Hepatocyte (in vitro differentiated cells): ENCODE data around the gene SDC3.

ENCODE experiments used
- CTCF ChIP-seq: fragments of 200-600 bp; sonication (generic); IDR thresholded peaks from 2 replicates; pipeline ENCODE4 v1.5.1; 2016; ENCODE audit warnings: antibody characterized with exemption, mild to moderate bottlenecking; ENCODE audit not compliant: poor library complexity
- EZH2 ChIP-seq: fragments of 200-600 bp; sonication (generic); IDR thresholded peaks from 2 replicates; pipeline ENCODE4 v1.6.1; 2016; ENCODE audit warnings: antibody characterized with exemption, mild to moderate bottlenecking, borderline replicate concordance

DNA sequence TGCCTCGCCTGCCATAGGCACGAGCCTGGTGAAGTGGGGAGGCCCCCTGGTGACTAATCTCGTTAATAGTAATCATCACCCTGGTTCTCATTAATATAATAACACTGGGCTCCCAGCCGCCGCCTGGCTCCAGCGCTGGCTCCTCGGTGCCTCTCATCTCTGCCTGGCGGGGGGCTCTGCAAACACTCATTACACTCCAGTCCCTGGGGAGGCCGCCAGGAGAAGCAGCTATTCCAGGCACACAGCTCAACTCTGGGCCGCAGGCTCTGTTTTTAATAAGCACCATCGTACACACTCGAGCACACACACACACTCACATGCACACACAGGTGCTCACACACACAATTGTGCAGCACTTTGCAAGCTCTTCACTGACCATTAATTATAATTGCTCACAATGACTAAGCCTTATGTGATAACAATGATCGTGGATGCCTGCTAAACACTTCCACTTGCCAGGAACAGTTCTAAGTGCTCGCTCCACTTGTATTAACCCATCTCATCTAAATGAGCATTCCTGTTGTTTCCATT is 52.2 kb downstream of the SDC3 start:
- no peak for TF ChIP-seq CTCF
- no peak for TF ChIP-seq EZH2
